ENCODE data around the gene AZGP1.

Gene AZGP1

GRCh38 chr7:100021297-100021696 lies 45.5 kb upstream of the AZGP1 start:
- TF ChIP-seq TAF1 (IDR thresholded peaks at IDR 0.05; ENCODE audit: low read depth) (no peak), EGR1 (IDR thresholded peaks at IDR 0.05) (no peak), TCF12 (IDR thresholded peaks at IDR 0.05; ENCODE audit: low read depth) (no peak), EP300 (IDR thresholded peaks at IDR 0.05; ENCODE audit: borderline replicate concordance) (no peak), ZBTB7A (IDR thresholded peaks at IDR 0.05; ENCODE audit: low read depth) (no peak), FOXM1 (IDR thresholded peaks at IDR 0.05; ENCODE audit: borderline replicate concordance, low read depth) (no peak), TEAD4 (IDR thresholded peaks at IDR 0.05) (no peak), CEBPB (IDR thresholded peaks at IDR 0.05) (no peak), RAD21 (IDR thresholded peaks at IDR 0.05; ENCODE audit: low read depth) (no peak), CREB1 (IDR thresholded peaks at IDR 0.05; ENCODE audit: low read depth) (no peak), YY1 (IDR thresholded peaks at IDR 0.05; ENCODE audit: low read depth) (no peak), NFIC (IDR thresholded peaks at IDR 0.05) (no peak)
- TF ChIP-seq, protein P1, sequence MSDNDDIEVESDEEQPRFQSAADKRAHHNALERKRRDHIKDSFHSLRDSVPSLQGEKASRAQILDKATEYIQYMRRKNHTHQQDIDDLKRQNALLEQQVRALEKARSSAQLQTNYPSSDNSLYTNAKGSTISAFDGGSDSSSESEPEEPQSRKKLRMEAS (IDR thresholded peaks at IDR 0.05) = no peak
- TF ChIP-seq, protein P2, sequence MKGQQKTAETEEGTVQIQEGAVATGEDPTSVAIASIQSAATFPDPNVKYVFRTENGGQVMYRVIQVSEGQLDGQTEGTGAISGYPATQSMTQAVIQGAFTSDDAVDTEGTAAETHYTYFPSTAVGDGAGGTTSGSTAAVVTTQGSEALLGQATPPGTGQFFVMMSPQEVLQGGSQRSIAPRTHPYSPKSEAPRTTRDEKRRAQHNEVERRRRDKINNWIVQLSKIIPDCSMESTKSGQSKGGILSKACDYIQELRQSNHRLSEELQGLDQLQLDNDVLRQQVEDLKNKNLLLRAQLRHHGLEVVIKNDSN (IDR thresholded peaks at IDR 0.05) = no peak
- TF ChIP-seq, protein P3, sequence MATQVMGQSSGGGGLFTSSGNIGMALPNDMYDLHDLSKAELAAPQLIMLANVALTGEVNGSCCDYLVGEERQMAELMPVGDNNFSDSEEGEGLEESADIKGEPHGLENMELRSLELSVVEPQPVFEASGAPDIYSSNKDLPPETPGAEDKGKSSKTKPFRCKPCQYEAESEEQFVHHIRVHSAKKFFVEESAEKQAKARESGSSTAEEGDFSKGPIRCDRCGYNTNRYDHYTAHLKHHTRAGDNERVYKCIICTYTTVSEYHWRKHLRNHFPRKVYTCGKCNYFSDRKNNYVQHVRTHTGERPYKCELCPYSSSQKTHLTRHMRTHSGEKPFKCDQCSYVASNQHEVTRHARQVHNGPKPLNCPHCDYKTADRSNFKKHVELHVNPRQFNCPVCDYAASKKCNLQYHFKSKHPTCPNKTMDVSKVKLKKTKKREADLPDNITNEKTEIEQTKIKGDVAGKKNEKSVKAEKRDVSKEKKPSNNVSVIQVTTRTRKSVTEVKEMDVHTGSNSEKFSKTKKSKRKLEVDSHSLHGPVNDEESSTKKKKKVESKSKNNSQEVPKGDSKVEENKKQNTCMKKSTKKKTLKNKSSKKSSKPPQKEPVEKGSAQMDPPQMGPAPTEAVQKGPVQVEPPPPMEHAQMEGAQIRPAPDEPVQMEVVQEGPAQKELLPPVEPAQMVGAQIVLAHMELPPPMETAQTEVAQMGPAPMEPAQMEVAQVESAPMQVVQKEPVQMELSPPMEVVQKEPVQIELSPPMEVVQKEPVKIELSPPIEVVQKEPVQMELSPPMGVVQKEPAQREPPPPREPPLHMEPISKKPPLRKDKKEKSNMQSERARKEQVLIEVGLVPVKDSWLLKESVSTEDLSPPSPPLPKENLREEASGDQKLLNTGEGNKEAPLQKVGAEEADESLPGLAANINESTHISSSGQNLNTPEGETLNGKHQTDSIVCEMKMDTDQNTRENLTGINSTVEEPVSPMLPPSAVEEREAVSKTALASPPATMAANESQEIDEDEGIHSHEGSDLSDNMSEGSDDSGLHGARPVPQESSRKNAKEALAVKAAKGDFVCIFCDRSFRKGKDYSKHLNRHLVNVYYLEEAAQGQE (IDR thresholded peaks at IDR 0.05; ENCODE audit: low read depth) = no peak

GRCh38 chr7:100019908-100020307 lies 44.1 kb upstream of the AZGP1 start:
- TF ChIP-seq, protein P3 (IDR thresholded peaks at IDR 0.05; ENCODE audit: low read depth) = no peak
- TF ChIP-seq RAD21 (IDR thresholded peaks at IDR 0.05; ENCODE audit: low read depth) (no peak), EP300 (IDR thresholded peaks at IDR 0.05; ENCODE audit: borderline replicate concordance) (no peak), FOXM1 (IDR thresholded peaks at IDR 0.05; ENCODE audit: borderline replicate concordance, low read depth) (no peak), EGR1 (IDR thresholded peaks at IDR 0.05) (no peak), TAF1 (IDR thresholded peaks at IDR 0.05; ENCODE audit: low read depth) (no peak), CEBPB (IDR thresholded peaks at IDR 0.05) (no peak)

- TF ChIP-seq FOXM1 (IDR thresholded peaks at IDR 0.05; ENCODE audit: borderline replicate concordance, low read depth) (no peak), TCF12 (IDR thresholded peaks at IDR 0.05; ENCODE audit: low read depth) (no peak), EGR1 (IDR thresholded peaks at IDR 0.05) (no peak), ZBTB7A (IDR thresholded peaks at IDR 0.05; ENCODE audit: low read depth) (no peak), TAF1 (IDR thresholded peaks at IDR 0.05; ENCODE audit: low read depth) (no peak), CEBPB (IDR thresholded peaks at IDR 0.05) (no peak), NFIC (IDR thresholded peaks at IDR 0.05) (no peak), YY1 (IDR thresholded peaks at IDR 0.05; ENCODE audit: low read depth) (no peak), TEAD4 (IDR thresholded peaks at IDR 0.05) (no peak)
- TF ChIP-seq, protein P2 (IDR thresholded peaks at IDR 0.05) = no peak
- TF ChIP-seq, protein P1 (IDR thresholded peaks at IDR 0.05) = no peak
- TF ChIP-seq, protein P3 (IDR thresholded peaks at IDR 0.05; ENCODE audit: low read depth) = no peak
These were observed 42.0 kb upstream of the AZGP1 start for GRCh38 chr7:100017875-100018274.

GRCh38 chr7:100017300-100017699 lies 41.5 kb upstream of the AZGP1 start:
- TF ChIP-seq TAF1 (IDR thresholded peaks at IDR 0.05; ENCODE audit: low read depth) = no peak
- TF ChIP-seq, protein P1 (IDR thresholded peaks at IDR 0.05) = no peak
- TF ChIP-seq, protein P2 (IDR thresholded peaks at IDR 0.05) = no peak
- TF ChIP-seq ZBTB7A (IDR thresholded peaks at IDR 0.05; ENCODE audit: low read depth) = no peak
- no peak for TF ChIP-seq CREB1 (IDR thresholded peaks at IDR 0.05; ENCODE audit: low read depth)
- TF ChIP-seq FOXM1 (IDR thresholded peaks at IDR 0.05; ENCODE audit: borderline replicate concordance, low read depth) = no peak
- TF ChIP-seq RAD21 (IDR thresholded peaks at IDR 0.05; ENCODE audit: low read depth) = no peak
- no peak for TF ChIP-seq TEAD4 (IDR thresholded peaks at IDR 0.05)
- no peak for TF ChIP-seq TCF12 (IDR thresholded peaks at IDR 0.05; ENCODE audit: low read depth)
- TF ChIP-seq EP300 (IDR thresholded peaks at IDR 0.05; ENCODE audit: borderline replicate concordance) = no peak
- no peak for TF ChIP-seq CEBPB (IDR thresholded peaks at IDR 0.05)
- no peak for TF ChIP-seq NFIC (IDR thresholded peaks at IDR 0.05)
- no peak for TF ChIP-seq YY1 (IDR thresholded peaks at IDR 0.05; ENCODE audit: low read depth)
- TF ChIP-seq, protein P3 (IDR thresholded peaks at IDR 0.05; ENCODE audit: low read depth) = no peak
- no peak for TF ChIP-seq EGR1 (IDR thresholded peaks at IDR 0.05)

All from Ishikawa (cell line).